Right ventricle myocardium superior (tissue), 1 donor: ENCODE measurements around the gene PTCD3. TPM values are rescaled to one million over a fixed set of nuclear protein-coding genes. Genes with fewer than 3 reads are reported as not detected.

Source experiments
- ATAC-seq: fragments of 200-7000 bp; cut with Tn5 transposase; one replicate; pipeline ENCODE4 v1.9.1; 2020; ENCODE audit warnings: mild to moderate bottlenecking; ENCODE audit not compliant: poor library complexity
- DNase-seq: peaks from one replicate; pipeline ENCODE4 v3.0.0-alpha.2; 2020
- intact Hi-C: fragments of 100-400 bp; cut with DNase I; formaldehyde crosslinking; loops from one replicate; pipeline ENCODE4 v1.11.2; 2022
- long read RNA-seq: library from polyadenylated mRNA; unstranded; transcript quantifications from one replicate; pipeline ENCODE4 v2.0.0, GENCODE V29; 2021
- total RNA-seq: library from RNA; stranded (reverse); fragmentation: NEBNext Ultra II Directional; extraction: Animal tissue kit (Norgen Biotek cat#: 25700); gene quantifications from one replicate; pipeline ENCODE4 v1.2.1, GENCODE V29; 2021
- donor health status: DM: no; HTN: yes; CAD: no; lungs with severe emphysema.

PTCD3 gene
- total RNA-seq, result 134 TPM
- long read RNA-seq, full-length matches to known transcripts, result 132 of 160 reads
- long read RNA-seq, partial matches to known transcripts, result 13 of 160 reads
- long read RNA-seq, other reads (novel, unspliced or antisense), result 15 of 160 reads

DNA sequence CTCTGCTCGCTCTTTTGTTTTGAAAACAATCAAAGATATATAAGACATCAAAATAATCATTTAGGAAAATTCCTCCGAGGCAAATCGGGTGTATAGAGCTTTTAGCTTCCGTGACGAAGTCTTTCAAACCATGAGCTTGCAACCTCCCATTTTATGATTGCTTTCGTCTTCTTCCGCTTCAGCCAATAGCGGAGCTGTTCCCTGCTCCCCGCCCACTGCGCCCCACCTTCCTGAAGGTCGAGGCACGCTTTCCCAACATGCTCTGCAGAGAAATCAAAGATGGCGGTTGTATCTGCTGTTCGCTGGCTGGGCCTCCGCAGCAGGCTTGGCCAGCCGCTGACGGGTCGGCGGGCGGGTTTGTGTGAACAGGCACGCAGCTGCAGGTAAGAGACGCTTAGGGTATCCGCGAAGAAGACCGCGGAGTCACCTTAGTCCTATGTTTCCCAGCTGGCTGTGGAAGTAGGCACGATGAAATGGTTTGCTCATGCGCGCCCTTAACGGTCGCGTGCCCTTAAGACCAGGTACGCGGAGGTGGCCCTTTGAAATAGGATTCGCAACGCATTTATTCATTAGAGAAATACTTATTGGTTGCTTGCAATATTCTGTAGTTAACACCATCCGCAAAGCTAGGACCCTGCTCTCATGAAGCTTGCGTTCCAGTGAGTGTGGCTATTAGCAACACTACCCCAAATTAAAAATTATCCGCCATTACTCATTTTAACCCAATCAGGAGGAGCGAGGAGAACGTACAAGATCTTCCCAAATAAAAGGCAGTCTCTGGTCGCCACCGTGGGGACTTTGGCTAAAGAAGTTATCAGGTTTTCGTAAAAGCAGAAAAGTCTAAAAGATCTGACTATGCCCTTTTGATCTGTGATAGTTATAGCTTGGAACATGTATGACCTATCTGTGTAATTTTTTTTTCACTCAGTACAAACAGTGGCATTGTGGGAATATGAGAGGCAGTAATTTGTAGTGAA, at the start of gene PTCD3:
TSS of gene PTCD3 (plus strand) at position 267 of the 977 bp plus-strand sequence. CDS start at position 280, 13 bp downstream.
- intact Hi-C loops, result no loop called here
- peak; percentile 97 for ATAC-seq
- DNase-seq, result peak; percentile 97

DNA sequence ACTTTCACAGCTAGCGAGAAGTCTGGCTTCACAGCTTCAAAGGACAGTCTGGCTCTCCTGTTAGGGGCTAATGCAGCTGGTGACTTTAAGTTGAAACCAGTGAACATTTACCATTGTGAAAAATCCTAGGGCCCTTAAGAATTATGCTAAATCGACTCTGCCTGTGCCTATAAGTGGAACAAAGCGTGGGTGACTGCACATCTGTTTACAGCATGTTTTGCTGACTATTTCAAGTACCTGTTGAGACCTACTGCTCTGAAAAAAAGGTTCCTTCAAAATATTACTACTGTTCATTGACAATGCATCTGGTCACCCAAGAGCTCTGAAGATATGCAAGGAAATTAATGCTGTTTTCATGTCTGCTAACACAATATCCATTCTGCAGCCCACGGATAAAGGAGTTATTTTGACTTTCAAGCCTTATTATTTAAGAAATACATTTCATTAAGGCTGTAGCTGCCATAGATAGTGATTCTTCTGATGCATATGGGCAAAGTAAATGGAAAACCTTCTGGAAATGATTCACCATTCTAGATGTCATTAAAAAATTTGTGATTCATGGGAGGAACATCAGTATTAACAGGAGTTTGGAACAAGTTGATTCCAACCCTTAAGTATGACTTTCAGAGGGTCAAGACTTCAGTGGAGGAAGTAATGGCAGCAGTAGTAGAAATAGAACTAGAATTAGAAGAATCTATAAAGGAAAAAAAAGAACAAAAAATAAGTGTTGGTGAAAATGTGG, 49.3 kb upstream of the PTCD3 start:
- DNase-seq (no peak), ATAC-seq (no peak)
- intact Hi-C loops, result no loop called here

DNA sequence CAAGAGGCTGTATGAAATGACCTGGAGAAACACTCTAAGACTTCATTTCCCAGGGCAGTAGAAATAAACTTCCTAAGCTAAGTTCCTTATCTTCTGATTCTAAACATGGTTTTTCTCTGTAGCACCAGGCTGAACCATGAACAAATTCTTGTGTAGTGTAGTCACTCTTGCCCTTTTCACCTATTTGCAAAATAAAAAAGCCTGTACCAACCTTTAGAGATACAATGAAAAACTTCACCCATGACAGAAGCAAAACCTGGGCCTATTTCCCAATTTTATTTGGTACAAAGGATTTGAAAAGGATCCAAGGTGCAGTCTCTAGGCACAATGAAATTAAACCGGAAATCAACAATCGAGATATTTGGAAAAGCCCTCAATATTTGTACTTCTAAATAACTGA, 44.0 kb upstream of the PTCD3 start:
- no peak for DNase-seq
- intact Hi-C loops, result no loop called here
- no peak for ATAC-seq

DNA sequence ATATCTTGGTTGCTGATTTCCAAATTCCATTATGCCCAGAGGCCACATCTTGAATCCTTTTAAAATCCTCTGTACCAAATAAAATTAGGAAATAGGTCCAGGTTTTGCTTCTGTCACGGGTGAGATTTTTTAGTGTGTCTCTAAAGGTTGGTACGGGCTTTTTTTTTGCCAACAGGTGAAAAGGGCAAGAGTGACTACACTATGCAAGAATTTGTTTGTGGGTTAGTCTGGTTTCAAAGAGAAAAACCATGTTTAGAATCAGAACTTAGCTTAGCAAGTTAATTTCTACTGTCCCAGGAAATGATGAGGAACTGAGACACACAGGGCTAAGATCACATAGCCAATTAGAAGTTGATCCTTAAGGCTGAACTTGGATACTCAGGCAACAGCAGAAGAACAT, 42.0 kb upstream of the PTCD3 start:
- no peak for ATAC-seq
- no peak for DNase-seq
- intact Hi-C loops, result no loop called here

DNA sequence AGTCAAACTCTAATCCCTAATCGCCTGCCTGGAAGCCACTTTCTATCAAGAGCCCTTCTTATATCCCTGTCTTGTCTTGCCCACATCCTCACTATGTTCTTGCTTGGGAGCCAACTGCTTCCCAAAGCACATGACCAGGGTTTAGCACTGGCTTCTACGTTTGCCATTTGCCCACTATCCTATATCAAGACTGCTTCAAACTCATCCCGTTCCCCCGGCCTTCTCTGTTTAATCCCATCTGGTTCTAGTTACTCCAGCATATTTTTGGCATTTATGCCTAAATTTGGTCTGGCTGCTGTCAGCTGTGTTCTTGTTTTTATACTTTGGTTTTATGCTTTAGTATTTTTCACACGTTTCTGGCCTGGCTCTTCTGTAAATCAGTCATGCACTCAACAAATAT, 40.5 kb upstream of the PTCD3 start:
- intact Hi-C loops, result no loop called here
- ATAC-seq (peak; percentile 41), DNase-seq (no peak)

DNA sequence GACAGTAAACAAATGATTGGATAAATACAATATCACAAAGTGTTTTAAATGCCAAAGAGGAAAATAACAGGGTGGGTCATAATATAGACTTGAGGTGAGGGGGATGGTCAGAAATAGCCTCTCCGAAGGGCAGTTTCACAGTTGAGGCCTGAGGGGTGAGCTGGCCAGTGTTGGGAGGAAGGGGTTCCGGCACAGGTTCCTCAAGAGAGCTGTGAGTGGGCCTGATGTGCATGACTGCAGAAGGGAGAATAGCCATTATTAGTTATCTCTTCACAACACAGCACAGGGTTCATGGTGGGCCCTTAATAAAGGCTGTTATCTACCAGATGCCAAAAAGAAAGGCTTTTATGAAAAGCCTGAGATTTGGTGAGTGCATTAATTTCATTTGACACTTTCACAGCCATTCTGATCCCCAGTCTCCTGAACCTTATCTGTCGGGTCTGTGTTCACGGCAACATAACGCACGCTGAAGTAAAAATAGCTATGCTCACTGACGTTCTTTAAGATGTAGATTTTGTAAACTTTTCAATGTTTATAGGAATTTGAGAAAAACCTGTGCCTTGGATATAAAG, 39.9 kb upstream of the PTCD3 start:
- DNase-seq (no peak), ATAC-seq (no peak)
- intact Hi-C loops, result no loop called here

DNA sequence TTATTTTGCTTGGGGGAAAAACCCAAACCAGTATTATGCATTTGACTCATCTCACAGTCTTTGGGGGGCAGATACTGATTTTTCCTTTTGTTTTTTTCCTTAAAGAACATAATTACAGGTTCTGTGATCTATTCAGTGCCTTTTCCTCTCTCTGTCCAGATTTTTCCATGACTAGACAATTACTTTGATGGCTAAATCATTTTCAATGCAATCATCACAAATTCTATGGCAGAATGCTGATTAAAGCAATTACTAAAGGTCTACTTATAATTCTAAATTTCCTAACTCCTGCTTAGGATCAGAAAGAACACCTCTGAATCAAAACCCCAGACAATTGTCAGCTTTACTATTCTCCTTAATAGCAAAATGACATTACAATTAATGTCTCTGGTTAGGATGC, 39.1 kb upstream of the PTCD3 start:
- DNase-seq (no peak), ATAC-seq (no peak)
- intact Hi-C loops, result no loop called here

DNA sequence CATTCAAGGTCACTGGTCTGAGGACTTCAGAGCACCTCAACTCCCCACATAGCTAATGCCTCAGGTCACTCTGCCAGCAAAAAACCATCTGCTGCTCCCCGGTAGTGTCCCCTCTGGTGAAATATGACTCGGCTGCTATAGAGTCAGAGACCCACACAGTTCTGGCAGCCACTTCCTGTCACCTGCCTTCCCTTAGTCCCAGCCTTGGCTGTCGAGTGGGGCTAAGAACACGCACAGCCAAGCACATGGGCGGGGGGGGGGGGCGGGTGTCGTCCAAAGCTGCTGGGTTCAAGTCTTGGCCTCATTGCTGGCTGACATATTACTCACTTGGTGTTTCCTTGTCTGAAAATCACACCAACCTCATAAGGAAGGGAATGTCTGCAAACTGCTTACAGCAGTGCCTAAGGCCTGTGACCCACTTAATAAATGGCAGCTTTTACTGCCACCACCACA, 37.9 kb upstream of the PTCD3 start:
- intact Hi-C loops, result no loop called here
- no peak for DNase-seq
- no peak for ATAC-seq

DNA sequence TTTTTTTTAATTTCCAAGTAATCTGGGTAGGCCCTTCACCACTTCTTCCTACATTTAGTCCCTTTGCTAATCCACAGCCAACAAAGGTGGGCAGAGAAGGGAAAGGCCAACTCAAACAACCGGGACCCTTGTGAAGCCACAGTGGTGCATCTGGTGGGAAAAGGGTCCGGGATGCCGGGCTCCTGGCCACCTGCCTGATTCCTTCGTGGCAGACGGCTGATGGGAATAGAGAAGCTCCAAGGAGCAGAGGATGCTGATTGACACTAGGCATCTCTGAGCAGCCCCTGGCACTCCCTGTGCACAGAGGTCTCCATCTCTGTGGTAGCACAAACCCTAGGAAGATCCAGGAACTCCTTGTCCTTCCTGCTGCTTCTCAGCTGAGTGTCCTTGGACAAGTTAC, 37.4 kb upstream of the PTCD3 start:
- DNase-seq (no peak), ATAC-seq (no peak)
- intact Hi-C loops, result no loop called here

DNA sequence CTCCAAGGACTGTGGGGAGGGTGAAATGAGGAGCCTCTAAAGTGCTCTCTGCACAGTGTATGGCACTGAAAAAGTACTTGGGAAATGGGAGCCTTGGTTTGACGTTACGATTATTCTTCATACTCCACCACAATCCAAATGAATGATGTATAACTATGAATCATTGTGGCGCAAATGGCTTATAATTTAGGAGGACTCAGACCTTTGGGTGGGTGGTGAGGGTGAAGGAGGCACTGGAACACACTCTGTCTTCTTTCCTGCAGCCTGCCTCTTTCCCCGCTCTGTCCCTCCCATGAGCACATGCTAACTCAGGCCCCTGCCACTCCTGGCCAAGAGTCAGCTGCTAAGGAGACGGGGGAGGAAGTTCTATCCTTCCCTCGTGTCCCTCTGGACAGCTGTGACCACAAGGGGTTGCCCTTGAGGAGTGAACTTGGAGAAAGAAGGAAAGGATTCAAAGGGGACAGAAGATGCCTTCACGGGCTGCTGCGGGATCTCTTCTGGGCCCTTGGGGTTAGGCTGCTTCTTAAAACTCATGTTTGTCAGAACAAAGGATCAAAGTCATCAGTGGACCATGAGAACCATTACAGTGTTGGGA, 36.8 kb upstream of the PTCD3 start:
- DNase-seq (no peak), ATAC-seq (no peak)
- intact Hi-C loops, result no loop called here

DNA sequence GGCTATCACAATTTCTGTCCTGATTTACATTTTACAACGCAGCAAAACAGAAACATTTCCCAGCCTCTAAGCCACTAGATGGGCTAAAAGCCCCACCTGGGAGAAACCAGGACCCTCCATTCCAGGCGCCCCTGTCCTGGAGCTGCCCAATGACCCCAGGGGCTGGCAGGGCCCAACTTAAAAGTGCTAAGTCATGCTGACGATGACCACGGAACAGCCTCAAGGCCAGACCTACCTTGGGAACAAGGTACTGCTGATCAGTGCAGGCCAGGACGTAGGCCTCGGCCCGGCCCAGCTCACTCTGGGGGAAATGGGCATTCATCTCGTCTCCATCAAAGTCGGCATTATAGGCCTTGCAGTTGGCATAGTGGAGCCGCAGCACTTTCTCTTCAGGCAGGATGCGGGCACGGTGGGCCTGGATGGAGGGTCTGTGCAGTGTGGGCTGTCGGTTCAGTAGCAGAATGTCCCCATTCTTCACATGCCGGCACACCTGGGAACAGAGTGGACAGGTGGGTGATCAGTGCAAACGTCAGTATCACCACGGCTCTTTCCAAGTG, 36.2 kb upstream of the PTCD3 start:
- intact Hi-C loops, result loop anchor here (10.0 kb wide), 1 partner anchor 345 kb away; no protein-coding TSS in a partner anchor
- ATAC-seq, result no peak
- no peak for DNase-seq

DNA sequence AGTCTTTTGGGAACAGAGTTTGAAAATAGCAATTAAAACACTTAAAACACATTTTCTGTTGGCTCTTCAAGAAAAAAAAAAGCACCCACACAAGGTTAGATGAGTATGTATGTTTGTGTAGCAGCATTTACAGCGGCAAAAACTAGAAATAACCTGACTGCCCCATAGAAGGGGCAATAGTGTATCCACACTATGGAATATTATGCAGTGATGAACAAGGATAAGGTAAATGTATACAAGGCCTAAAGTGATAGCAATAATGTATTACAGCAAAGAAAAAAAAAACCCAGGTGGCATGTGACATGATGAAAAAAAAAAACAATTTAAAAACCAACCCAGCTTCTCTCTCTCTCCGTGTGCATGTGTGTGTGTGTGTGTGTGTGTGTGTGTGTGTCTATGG, 35.2 kb upstream of the PTCD3 start:
- intact Hi-C loops, result loop anchor here (10.0 kb wide), 1 partner anchor 346 kb away; no protein-coding TSS in a partner anchor
- DNase-seq (no peak), ATAC-seq (no peak)

DNA sequence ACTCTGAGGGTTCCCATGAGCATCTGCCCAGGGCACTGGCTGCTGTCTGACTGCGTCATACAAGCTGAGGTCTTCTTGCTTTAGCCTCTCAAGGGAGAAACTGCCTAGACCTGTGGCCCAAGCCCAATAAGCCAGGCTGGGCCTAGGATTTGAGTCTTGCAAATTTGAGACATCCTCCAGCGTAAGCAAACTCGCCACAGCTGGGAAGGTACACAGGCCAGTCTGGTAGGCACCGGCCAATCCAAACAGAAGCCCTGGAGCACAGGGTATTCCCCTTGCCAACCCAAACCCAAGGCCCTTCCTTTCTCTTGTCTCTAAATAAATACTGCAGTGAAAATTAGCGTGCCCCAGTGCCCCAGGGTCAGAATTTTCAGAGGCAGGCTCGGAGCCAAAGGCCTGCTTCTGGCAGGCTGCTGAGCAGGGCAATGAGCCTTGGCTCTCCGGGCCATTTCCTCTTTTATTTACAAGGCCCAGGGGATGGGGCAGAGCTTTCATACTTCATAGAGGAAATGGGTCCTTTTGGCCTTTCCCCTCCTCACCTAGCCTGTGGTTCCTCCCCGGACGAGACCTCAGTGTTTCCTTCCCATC, 33.7 kb upstream of the PTCD3 start:
- intact Hi-C loops, result loop anchor here (10.0 kb wide), 1 partner anchor 348 kb away; no protein-coding TSS in a partner anchor

DNA sequence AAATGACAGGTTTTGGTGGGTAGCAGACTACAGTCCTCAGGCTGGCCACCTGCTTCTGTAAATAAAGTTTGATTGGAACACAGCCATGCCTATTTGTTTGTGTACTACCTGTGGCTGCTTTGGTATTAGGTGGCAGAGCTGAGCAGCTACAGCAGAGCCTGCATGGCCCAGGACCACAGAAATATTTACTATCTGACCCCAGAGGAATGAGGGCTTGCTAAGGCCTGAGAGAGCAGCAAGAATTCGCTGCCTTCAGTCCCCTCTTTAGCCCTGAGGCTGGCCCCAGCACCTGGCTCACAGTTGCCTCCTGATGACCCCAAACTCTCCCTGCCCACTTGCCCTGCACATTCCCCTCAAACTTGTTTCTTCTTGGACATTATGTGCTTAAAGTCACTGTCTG, 32.8 kb upstream of the PTCD3 start:
- DNase-seq (no peak), ATAC-seq (no peak)
- intact Hi-C loops, result loop anchor here (10.0 kb wide), 1 partner anchor 348 kb away; no protein-coding TSS in a partner anchor

More for the DNA sequence above, 33.7 kb upstream of the PTCD3 start:
- DNase-seq (peak; percentile 76), ATAC-seq (peak; percentile 82)

DNA sequence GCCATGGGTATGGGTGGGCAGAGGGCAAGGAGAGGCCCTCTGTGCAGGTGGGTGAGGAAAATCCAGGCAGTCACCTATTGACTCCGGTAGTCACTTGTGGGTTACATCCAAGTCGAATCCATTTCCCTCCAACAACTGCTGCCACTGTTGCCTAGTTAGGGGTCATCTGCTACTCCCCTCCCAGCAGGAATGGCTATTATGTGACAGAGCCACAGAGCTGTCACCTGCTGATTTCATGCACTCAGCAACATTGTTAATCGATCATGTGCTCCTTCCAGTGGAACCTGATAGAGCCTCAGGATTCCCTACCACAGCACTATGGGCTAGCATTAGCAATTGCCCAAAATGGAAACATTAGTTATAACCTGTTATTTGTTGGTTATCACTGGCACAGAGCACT, 31.8 kb upstream of the PTCD3 start:
- DNase-seq, result no peak
- intact Hi-C loops, result loop anchor here (10.0 kb wide), 1 partner anchor 349 kb away; no protein-coding TSS in a partner anchor
- ATAC-seq, result no peak

DNA sequence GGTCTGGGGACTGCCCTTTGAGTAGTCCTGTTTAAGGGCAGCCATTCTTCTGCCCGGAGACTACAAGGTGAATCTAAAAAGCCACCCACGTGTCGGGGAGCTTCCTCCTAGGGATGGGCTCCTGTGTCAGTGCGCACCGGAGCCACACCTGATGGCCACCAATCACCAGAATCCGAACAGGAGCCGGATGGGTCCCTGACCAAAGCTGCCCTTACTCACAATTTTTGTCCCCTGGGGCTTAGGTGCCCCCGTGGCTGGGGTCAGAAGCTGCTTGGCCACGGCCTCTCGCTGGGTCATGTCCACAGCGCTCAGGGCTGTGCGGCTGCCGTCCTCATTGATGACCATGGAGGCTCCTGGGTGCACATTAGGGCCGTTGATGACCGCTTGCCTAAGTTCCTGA, 31.2 kb upstream of the PTCD3 start:
- ATAC-seq, result no peak
- intact Hi-C loops, result loop anchor here (10.0 kb wide), 1 partner anchor 350 kb away; no protein-coding TSS in a partner anchor
- DNase-seq, result no peak

DNA sequence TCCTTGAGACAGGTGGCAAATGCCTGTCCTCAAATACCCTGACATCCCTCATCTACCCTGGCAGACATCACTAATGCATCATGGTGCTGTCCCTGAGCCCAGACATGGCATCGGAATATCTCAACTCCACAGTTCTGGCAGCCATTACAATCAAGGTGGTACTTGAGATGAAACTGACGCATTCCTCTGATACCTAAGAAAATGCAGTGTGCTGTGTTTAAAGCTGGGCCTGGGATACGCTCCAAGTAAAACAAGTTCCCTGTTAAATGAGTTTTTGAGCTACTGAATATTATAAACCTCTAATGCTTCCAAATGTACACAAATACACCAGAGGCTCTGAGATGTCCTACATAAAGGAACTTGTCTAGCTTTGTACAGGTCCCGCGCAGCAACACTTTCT, 30.1 kb upstream of the PTCD3 start:
- intact Hi-C loops, result loop anchor here (10.0 kb wide), 1 partner anchor 351 kb away; no protein-coding TSS in a partner anchor
- DNase-seq (no peak), ATAC-seq (no peak)
